ENCODE data around the gene RERE.
"Not testable (repeated sequence)": the region's sequence is repeated elsewhere in the genome, so short reads cannot be mapped to it uniquely, and the experiment has no call there.

DNA sequence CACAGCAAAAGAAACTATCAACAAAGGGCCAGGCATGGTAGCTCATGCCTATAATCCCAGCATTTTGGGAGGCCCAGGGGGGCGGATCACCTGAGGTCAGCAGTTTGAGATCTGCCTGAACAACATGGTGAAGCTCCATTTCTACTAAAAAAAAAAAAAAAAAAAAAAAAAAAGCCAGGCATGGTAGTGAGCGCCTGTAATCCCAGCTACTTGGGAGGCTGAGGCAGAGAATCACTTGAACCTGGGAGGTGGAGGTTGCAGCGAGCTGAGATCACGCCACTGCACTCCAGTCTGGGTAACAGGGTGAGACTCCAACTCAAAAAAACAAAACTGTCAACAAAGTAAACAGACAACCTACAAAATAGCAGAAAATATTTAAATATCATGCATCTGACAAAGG, 122.0 kb downstream of the RERE start:
- TF ChIP-seq ELF1 (IDR thresholded peaks at IDR 0.05); JUND (IDR thresholded peaks at IDR 0.05); USF2 (IDR thresholded peaks at IDR 0.05; ENCODE audit: borderline replicate concordance, low read depth, low read length); FOXM1 (IDR thresholded peaks at IDR 0.05; ENCODE audit: low read depth); EP300 (IDR thresholded peaks at IDR 0.05; ENCODE audit: borderline replicate concordance in 1 of 2, low read depth in 1 of 2, low read length in 1 of 2); TEAD4 (IDR thresholded peaks at IDR 0.05; ENCODE audit: borderline replicate concordance, insufficient read depth); POLR2AphosphoS5 (IDR thresholded peaks at IDR 0.05; ENCODE audit: low read depth, low read length); SIN3A (IDR thresholded peaks at IDR 0.05; ENCODE audit: borderline replicate concordance, low read depth, low read length); EZH2phosphoT487 (IDR thresholded peaks at IDR 0.05; ENCODE audit: borderline replicate concordance, low read depth); YY1 (IDR thresholded peaks at IDR 0.05; ENCODE audit: low read depth); FOSL2 (IDR thresholded peaks at IDR 0.05; ENCODE audit: borderline replicate concordance, low read depth): not testable (repeated sequence)
- TF ChIP-seq, protein P1, sequence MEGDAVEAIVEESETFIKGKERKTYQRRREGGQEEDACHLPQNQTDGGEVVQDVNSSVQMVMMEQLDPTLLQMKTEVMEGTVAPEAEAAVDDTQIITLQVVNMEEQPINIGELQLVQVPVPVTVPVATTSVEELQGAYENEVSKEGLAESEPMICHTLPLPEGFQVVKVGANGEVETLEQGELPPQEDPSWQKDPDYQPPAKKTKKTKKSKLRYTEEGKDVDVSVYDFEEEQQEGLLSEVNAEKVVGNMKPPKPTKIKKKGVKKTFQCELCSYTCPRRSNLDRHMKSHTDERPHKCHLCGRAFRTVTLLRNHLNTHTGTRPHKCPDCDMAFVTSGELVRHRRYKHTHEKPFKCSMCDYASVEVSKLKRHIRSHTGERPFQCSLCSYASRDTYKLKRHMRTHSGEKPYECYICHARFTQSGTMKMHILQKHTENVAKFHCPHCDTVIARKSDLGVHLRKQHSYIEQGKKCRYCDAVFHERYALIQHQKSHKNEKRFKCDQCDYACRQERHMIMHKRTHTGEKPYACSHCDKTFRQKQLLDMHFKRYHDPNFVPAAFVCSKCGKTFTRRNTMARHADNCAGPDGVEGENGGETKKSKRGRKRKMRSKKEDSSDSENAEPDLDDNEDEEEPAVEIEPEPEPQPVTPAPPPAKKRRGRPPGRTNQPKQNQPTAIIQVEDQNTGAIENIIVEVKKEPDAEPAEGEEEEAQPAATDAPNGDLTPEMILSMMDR (IDR thresholded peaks at IDR 0.05), result not testable (repeated sequence)

All from SK-N-SH (cell line).